Tibial nerve (tissue), 3 donors: ENCODE data around the gene EML1.

ENCODE experiments used
- POLR2A ChIP-seq, 2 donors: fragments of 450-650 bp; IDR thresholded peaks; one replicate each; pipeline ENCODE4 v1.6.1; 2017; ENCODE audit warnings: antibody characterized with exemption in 2 of 2, mild to moderate bottlenecking in 2 of 2, moderate library complexity in 2 of 2
- TF ChIP-seq, protein P1 (sequence below), 5 experiments: fragments of 200-600 bp in 3 of 5; fragments of 450-650 bp in 2 of 5; sonication (generic) in 3 of 5; IDR thresholded peaks; one replicate each; pipeline ENCODE4 v1.5.1; 2016 to 2019; ENCODE audit warnings: antibody characterized with exemption in 5 of 5, mild to moderate bottlenecking in 3 of 5, moderate library complexity in 2 of 5

DNA sequence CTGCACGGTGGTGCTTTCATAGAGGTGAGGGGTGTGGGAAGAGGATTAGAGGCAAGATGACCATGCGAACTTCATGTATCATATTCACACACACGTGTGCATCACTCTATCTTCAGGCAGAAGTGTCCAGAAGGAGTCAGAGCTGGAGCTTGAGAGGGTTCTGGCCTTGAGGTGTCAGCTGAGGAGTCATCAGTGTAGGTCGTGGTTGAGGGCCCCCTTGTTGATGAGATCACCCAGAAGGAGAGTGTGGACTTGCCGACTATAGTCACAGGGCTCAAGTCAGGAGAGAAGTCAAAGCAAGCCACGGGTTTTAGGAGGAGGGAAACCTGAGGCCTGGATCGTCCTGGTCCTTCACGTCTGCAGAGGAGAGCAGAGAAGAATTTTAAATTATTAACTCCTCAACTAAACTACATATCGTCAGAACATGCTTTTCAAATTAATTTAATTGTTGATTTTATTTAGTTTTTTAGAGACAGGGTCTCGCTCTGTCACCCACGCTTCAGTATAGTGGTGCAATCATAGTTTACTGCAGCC lies 25.4 kb downstream of the EML1 start:
- TF ChIP-seq, protein P1, sequence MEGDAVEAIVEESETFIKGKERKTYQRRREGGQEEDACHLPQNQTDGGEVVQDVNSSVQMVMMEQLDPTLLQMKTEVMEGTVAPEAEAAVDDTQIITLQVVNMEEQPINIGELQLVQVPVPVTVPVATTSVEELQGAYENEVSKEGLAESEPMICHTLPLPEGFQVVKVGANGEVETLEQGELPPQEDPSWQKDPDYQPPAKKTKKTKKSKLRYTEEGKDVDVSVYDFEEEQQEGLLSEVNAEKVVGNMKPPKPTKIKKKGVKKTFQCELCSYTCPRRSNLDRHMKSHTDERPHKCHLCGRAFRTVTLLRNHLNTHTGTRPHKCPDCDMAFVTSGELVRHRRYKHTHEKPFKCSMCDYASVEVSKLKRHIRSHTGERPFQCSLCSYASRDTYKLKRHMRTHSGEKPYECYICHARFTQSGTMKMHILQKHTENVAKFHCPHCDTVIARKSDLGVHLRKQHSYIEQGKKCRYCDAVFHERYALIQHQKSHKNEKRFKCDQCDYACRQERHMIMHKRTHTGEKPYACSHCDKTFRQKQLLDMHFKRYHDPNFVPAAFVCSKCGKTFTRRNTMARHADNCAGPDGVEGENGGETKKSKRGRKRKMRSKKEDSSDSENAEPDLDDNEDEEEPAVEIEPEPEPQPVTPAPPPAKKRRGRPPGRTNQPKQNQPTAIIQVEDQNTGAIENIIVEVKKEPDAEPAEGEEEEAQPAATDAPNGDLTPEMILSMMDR (IDR thresholded peaks at IDR 0.05) = no peak
- TF ChIP-seq POLR2A (IDR thresholded peaks at IDR 0.05) = no peak
